ENCODE results near the gene CCDC91.
"Not testable (repeated sequence)": the region's sequence is repeated elsewhere in the genome, so short reads cannot be mapped to it uniquely, and the experiment has no call there.

Gene CCDC91

DNA sequence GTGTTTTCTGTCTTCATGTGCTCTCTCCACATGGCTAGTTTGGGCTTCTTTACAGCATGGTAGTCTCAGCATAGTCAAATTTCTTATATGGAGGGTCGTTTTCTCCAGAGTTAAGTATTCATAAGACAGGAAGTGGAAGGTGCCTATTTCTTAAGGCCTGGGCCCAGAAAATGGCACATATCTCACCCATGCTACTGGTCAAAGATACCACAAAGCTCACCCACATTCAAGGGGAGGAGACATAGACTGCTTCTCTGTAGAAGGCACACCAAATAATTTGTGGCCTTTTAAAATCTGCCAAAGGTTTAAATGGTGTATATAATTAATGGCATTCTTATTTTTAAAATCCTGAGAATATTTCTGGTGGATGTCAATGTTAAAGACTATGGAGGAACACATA lies 44.8 kb downstream of the CCDC91 start:
- no peak for DNase-seq

DNA sequence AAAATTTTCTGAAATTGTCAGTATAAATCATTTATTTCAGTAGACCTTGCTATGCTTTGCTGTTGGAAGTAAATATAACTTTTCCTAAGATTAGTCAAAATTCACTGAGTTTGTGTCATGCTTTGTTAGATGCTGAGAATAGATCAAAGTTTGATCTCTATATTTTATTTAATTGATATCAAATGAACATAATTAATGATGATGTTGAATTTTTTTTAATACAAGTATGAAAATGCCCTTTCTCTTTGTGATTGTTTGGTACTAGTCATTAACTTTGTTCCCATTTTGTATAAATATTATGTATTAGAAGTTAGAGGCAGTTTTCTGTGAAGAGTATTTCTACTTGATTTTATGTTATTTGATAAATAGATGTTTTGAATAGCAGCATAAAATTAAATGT lies 45.7 kb downstream of the CCDC91 start:
- no peak for DNase-seq

- DNase-seq: no peak
Measured at GRCh38 chr12:28237423-28237822, 47.2 kb downstream of the CCDC91 start.

DNA sequence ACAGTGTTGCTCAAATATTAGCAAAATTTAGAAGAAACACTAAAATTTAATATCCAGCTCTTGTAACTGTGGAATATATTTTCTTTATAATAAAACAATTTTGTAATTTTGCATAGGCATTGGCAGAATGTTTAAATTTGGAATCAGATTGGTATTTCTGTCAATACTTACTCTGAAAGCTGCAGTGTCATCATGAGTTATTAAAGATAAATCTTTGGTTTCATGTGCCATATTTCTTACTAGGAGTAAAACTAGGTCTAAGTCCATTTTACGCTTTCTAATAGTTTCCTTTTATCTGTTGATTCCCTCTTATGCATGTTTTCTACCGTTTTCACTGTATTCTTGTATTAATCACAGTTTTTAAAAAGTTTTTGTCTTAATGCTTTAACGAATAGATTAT lies 49.7 kb downstream of the CCDC91 start:
- DNase-seq: no peak

DNA sequence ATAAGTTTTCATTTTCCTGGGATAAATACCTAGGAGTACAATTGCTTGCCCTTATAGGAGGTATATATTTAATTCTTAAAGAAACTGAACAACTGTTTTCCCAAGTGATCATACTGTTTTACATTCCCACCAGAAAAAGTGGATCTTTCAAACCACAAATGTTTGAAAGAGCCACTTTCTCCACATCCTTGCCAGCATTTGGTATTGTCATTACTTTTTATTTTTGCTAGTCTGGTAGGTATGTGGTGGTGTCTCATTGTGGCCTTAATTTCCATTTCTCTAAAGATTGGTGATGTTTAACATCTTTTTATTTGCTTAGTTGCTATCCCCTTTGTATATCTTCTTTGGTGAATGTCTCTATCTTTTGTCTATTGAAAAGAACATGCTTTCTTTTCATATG lies 50.6 kb downstream of the CCDC91 start:
- no peak for DNase-seq

GRCh38 chr12:28242129-28242495 lies 51.9 kb downstream of the CCDC91 start:
- DNase-seq: no peak

- DNase-seq: no peak
Measured at GRCh38 chr12:28242496-28243309, 52.4 kb downstream of the CCDC91 start.

GRCh38 chr12:28243310-28243633 lies 53.0 kb downstream of the CCDC91 start:
- no peak for DNase-seq

DNA sequence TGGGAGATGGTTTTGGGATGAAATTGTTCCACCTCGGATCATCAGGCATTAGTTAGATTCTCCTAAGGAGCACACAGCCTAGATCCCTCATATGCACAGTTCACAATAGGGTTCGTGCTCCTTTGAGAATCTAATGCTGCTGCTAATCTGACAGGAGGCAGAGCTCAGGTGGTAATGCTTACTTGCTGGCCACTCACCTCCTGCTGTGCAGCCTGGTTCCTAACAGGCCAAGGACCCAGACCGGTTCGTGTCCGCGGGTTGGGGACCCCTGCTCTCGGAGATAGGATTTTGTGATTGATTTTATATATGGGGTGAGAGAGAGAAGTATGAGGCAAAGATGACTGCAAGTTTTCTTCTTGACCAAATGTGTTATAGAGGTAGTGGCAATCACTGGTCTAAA lies 57.5 kb downstream of the CCDC91 start:
- no peak for DNase-seq

DNA sequence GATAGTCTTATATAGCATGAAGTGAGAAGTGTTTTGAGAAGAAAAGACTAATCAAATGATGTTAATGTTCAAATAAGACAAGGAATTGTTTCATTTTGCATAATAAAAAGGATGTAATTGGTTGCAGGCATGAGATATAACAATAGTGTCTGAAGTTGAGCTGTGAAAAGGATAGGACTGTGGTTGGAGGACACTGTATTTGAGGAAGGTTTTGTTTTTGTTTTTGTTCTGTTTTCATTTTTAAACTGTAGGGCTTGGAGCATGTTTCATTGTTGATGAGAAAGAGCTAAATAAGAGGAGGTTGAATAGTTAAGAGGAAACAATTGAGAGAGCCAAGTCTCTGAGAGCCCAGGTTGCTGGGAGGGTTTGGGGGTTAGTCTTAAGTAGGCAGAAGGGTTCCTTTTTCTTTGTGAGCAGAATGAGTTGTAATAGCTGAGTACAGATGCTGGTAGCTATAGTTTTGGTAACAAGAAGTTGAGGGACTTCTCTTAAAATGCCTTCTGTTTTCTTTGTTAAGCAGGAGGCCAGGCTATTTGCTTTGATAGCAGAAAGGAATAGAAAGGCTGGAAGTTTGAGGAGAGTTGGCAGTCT lies 58.4 kb downstream of the CCDC91 start:
- DNase-seq: no peak

DNA sequence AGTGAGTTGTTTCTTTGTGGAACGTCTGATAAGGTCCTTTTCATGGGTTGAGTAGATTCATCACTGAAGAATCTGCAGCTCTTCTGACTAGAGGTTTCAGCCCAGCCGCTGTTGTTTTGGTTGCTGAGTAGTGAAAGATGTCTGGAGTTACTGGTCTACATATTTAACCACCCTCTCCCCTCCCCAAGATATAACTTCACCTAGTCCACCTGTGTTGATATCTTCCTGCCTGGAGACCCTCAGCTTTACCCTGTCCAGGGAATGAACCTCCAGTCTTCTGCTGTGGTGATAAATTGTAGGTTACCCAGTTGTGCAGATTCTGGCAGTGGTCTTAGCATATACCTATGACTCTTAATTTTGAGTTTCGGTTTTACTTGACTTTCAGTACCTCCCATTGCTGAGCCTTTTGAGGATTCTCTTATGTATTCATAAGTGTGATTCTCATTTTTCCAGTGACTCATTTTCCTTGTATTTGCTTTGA lies 62.9 kb downstream of the CCDC91 start:
- no peak for DNase-seq

- DNase-seq: no peak
Measured at GRCh38 chr12:28257411-28257810, 67.2 kb downstream of the CCDC91 start.

DNA sequence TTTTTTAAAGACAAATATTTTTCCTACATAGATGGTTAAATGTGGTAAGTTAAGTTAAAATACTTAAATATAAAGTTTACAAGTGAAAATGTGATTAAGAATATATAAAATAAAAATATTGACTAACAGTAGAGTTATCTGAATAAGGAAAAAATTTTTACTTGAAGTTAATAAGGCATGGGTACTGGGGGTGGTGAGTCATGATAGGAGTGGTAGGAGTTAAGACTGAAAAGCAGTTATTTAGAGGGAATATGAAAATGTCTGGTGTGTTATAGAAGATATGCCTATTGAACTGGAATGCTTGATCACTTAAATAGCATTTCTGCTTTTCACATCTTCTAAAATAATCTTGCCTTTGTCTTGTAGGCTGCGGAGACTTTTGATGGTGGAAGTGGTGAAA lies 68.7 kb downstream of the CCDC91 start:
- DNase-seq: no peak

DNA sequence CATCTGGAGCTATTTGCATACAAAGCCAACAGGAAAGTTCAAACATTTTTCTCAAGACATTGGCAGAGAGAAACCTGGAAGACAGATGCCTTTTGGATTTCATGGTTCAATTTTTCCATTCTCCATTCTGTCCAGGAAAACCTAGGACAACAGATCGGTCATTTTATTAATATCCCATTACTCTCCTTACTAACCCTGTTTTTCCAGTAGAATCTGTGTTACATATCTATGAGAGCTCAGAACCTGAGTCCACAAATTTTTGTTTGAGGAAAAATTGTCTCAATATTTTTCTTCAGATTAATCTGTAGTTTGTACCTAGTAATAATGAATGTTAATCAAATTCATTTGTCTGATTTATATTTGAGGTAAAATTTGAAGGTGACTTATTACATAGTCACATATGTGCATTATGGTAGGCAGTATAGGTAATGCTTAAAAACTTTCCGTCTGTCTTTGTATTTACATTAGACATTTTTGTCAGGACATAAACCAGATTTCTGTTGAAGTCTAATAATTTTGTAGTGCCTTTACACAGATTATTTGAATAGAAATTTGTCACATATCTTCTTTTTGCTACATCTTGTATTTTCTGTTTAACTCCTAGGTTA lies 75.3 kb downstream of the CCDC91 start:
- DNase-seq: no peak

DNA sequence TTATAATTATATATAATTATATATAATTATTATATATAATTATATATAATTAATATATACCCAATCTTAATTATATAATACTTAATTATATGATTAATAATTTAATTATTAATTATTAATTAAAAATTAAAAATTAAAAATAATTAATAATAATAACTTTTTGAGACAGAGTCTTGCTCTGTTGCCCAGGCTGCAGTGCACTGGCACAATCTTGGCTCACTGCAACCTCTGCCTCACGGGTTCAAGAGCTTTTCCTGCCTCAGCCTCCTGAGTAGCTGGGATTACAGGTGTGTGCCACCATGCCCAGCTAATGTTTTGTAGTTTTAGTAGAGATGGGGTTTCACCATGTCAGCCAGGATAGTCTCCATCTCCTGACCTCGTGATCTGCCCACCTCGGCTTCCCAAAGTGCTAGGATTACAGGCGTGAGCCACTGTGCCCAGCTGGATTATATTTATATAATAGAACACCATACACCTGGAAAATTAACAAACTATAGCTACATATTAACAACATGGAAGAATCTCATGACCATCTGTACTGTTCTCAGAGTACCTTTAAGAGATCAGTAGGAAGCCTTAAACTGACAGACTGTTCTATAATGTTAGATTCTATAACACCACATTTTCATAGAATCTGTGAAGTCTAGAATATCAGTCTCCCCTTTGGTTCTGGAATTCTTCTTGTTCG lies 77.8 kb downstream of the CCDC91 start:
- not testable (repeated sequence) for DNase-seq

- no peak for DNase-seq
Measured at GRCh38 chr12:28268608-28269229, 78.5 kb downstream of the CCDC91 start.

DNA sequence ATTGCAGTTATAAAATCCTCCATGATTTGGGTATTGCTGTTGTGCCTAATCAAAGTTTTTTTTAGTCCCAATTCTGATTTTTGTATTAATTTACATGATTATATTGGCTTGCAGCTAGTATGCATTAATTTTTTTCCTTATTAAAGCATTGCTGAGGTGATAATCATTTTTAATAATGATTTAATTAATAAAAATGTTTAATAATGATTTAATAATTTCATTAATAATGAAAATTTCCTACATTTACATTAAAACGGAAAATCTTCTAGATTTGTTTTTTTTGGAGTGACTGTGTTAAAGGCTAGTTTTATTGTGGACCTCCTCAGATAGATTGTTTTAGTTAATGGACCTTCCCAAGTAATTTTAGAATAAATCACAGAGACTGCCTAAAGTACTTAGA lies 79.6 kb downstream of the CCDC91 start:
- no peak for DNase-seq

- DNase-seq: no peak
Measured at GRCh38 chr12:28278499-28278898, 88.2 kb downstream of the CCDC91 start.

- DNase-seq: no peak
Measured at GRCh38 chr12:28278960-28279359, 88.7 kb downstream of the CCDC91 start.

DNA sequence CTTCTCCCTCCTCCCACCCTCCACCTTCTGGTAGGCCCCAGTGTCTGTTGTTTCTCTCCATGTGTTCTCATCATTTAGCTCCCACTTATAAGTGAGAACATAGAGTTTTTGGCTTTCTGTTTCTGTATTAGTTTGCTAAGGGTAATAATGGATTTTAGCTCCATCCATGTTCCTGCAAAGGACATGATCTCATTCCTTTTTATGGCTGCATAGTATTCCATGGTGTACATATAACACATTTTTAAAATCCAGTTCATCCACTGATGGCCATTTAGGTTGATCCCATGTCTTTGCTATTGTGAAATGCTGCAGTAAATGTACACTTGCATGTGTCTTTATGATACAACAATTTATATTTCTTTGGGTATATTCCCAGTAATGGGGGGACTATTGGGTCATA lies 96.1 kb downstream of the CCDC91 start:
- DNase-seq: no peak

GRCh38 chr12:28290262-28290661 lies 100.0 kb downstream of the CCDC91 start:
- no peak for DNase-seq

DNA sequence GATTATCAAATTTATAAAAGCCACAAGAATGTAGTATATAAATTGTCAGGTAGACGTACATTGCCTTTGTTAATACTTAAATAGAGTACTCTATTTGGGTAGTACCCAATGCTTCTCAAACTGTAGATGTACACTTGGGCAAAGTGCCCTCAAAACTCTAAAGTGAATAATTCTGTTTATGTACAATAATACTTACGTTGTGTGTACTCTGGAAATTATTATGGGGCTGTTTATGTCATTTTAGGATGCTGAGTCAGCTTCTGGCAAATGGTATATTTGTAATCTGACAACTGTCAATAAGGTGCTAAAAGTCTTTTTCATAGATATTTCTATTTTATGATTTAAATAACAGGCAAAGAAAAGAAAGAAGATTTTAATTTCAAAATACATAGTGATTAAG lies 102.4 kb downstream of the CCDC91 start:
- no peak for DNase-seq

GRCh38 chr12:28294300-28294699 lies 104.0 kb downstream of the CCDC91 start:
- no peak for DNase-seq
